Testis (tissue), 2 donors: ENCODE data around the gene CELSR2.

Source experiments
- CTCF ChIP-seq, 3 experiments: fragments of 450-650 bp in 2 of 3; fragments of 200-600 bp in 1 of 3; sonication (generic) in 1 of 3; IDR thresholded peaks; one replicate each; pipeline ENCODE4 v1.5.1; 2016 to 2019; ENCODE audit warnings: antibody characterized with exemption in 3 of 3, mild to moderate bottlenecking in 2 of 3, moderate library complexity in 1 of 3
- POLR2A ChIP-seq: fragments of 450-650 bp; IDR thresholded peaks from one replicate; pipeline ENCODE4 v1.6.1; 2017; ENCODE audit warnings: antibody characterized with exemption, mild to moderate bottlenecking, moderate library complexity

GRCh38 chr1:109319114-109319513, 69.8 kb downstream of the CELSR2 start:
- TF ChIP-seq CTCF (IDR thresholded peaks at IDR 0.05) (no peak), POLR2A (no peak)
